ENCODE measurements around the gene TEX13A. TPM values are rescaled to one million over a fixed set of nuclear protein-coding genes. Genes with fewer than 3 reads are reported as not detected.

The TEX13A gene
- polyA plus RNA-seq, 1 donor: not detected

GRCh38 chrX:105173071-105173470 lies 47.4 kb downstream of the TEX13A start:
- DNase-seq: no peak

Measured in hindlimb muscle (tissue), 1 donor.